Neural progenitor cell (in vitro differentiated cells): ENCODE results near the gene KDSR.

Experiments used
- CTCF ChIP-seq: fragments of 200-600 bp; sonication (generic); IDR thresholded peaks from 2 replicates; pipeline ENCODE4 v1.5.1; 2017; ENCODE audit warnings: antibody characterized with exemption, mild to moderate bottlenecking
- EZH2 ChIP-seq: fragments of 200-600 bp; sonication (generic); IDR thresholded peaks from 2 replicates; pipeline ENCODE4 v1.6.1; 2017; ENCODE audit warnings: antibody characterized with exemption, mild to moderate bottlenecking, moderate library complexity

DNA sequence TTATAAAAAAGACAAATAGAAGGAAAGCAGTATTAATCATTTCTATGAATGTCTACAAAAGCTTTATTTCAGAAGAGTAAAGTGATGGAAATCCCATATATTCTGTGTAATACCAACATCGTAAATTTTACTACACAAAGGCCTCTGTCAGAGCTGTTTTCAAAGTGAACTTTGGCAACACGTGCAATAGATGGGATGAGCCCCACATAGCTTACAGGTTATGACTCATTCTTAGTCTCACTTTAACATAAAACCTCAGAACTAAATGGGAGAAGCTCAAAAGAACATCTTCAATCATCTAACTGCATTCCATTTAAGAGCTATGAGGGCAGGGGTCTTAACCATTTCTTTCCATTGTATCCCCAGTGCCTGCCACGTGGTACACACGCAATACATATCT is 43.8 kb upstream of the KDSR start:
- TF ChIP-seq CTCF (no peak), EZH2 (no peak)
